Hepatocyte (in vitro differentiated cells): ENCODE measurements around the gene EXOC2.

Experiments
- EZH2 ChIP-seq: fragments of 200-600 bp; sonication (generic); IDR thresholded peaks from 2 replicates; pipeline ENCODE4 v1.6.1; 2016; ENCODE audit warnings: antibody characterized with exemption, mild to moderate bottlenecking, borderline replicate concordance
- EZH2phosphoT487 ChIP-seq: fragments of 200-600 bp; sonication (generic); IDR thresholded peaks from one replicate; pipeline ENCODE4 v1.6.1; 2018; ENCODE audit warnings: antibody characterized with exemption, mild to moderate bottlenecking, low read depth, moderate library complexity; ENCODE audit not compliant: unreplicated experiment, severe bottlenecking
- TF ChIP-seq, protein P1 (sequence below): fragments of 200-600 bp; sonication (generic); IDR thresholded peaks from 2 replicates; pipeline ENCODE4 v1.5.1; 2016; ENCODE audit warnings: antibody characterized with exemption, mild to moderate bottlenecking; ENCODE audit not compliant: poor library complexity

DNA sequence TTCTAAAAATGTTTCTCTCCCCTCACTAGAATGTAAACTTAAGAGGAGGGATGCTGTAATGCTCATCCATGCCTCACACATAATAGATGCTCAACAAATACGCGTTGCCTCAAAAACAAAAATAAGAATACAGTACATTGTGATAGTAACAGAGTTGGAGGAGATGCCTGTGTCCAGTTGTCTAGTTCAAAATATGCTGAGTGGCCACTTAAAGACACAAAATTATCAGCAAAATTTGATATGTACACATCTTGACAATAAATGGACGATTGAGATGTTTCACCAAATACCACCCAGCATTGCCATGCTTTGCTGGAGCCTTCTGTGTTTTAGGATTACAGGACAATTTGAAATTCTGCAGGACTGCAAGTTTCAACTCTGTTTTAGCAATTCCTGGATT, 7.6 kb upstream of the EXOC2 start:
- TF ChIP-seq, protein P1, sequence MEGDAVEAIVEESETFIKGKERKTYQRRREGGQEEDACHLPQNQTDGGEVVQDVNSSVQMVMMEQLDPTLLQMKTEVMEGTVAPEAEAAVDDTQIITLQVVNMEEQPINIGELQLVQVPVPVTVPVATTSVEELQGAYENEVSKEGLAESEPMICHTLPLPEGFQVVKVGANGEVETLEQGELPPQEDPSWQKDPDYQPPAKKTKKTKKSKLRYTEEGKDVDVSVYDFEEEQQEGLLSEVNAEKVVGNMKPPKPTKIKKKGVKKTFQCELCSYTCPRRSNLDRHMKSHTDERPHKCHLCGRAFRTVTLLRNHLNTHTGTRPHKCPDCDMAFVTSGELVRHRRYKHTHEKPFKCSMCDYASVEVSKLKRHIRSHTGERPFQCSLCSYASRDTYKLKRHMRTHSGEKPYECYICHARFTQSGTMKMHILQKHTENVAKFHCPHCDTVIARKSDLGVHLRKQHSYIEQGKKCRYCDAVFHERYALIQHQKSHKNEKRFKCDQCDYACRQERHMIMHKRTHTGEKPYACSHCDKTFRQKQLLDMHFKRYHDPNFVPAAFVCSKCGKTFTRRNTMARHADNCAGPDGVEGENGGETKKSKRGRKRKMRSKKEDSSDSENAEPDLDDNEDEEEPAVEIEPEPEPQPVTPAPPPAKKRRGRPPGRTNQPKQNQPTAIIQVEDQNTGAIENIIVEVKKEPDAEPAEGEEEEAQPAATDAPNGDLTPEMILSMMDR = no peak
- TF ChIP-seq EZH2phosphoT487 (no peak), EZH2 (no peak)
